AG10803 (cell line): ENCODE results near the gene USP19.

Source experiments
- DNase-seq: peaks from one replicate; pipeline ENCODE4 v3.0.0; 2010; ENCODE audit warnings: low read depth
- H3K4me3 ChIP-seq: 2 replicates; pipeline ENCODE4 v1.5.1; 2011; ENCODE audit warnings: mild to moderate bottlenecking, low read length, control low read depth
- TF ChIP-seq, protein P1 (sequence below): conservative IDR thresholded peaks from 2 replicates; pipeline ENCODE4 v1.5.1; 2011; ENCODE audit warnings: mild to moderate bottlenecking, low read length, control low read depth, inconsistent platforms

Gene USP19

DNA sequence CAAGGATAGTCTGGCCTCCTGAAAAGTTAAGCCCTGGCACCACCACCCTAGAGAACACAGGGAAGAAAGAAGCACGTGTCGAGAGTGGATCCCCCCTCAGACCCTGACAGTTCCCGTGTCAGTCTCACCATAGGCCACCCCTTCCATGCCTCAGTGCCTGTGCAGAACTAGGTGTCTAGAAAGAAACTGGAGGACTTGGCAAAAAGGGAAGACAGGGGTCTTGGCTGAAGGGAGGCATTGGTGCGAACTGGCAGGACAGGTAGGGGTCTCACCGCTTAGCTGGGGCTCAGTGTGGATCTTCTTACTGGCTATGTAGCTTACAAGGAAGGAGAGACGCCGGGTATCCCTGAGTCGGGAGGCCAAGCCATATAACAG, 16.6 kb downstream of the USP19 start:
- DNase-seq, result no peak
- TF ChIP-seq, protein P1, sequence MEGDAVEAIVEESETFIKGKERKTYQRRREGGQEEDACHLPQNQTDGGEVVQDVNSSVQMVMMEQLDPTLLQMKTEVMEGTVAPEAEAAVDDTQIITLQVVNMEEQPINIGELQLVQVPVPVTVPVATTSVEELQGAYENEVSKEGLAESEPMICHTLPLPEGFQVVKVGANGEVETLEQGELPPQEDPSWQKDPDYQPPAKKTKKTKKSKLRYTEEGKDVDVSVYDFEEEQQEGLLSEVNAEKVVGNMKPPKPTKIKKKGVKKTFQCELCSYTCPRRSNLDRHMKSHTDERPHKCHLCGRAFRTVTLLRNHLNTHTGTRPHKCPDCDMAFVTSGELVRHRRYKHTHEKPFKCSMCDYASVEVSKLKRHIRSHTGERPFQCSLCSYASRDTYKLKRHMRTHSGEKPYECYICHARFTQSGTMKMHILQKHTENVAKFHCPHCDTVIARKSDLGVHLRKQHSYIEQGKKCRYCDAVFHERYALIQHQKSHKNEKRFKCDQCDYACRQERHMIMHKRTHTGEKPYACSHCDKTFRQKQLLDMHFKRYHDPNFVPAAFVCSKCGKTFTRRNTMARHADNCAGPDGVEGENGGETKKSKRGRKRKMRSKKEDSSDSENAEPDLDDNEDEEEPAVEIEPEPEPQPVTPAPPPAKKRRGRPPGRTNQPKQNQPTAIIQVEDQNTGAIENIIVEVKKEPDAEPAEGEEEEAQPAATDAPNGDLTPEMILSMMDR, result no peak
- peak overlapping the region; percentile 96 for H3K4me3 ChIP-seq

- TF ChIP-seq, protein P1, result no peak
- no peak for DNase-seq
- no peak overlapping the region for H3K4me3 ChIP-seq
Observed at GRCh38 chr3:49100046-49100615, 20.5 kb downstream of the USP19 start.

- no peak overlapping the region for H3K4me3 ChIP-seq
- TF ChIP-seq, protein P1, result no peak
Observed at GRCh38 chr3:49098910-49099630, 21.6 kb downstream of the USP19 start.

GRCh38 chr3:49098429-49098828, 22.2 kb downstream of the USP19 start:
- TF ChIP-seq, protein P1, result no peak
- no peak for DNase-seq
- no peak overlapping the region for H3K4me3 ChIP-seq

More at GRCh38 chr3:49098910-49099630, 21.6 kb downstream of the USP19 start:
- no peak for DNase-seq

GRCh38 chr3:49093853-49094767, 26.5 kb downstream of the USP19 start, which contains the start of gene QRICH1:
QRICH1 (minus strand) TSS chr3:49094071; CDS start chr3:49077017, 17,054 bp downstream.
- H3K4me3 ChIP-seq, result peak within 1 kb of the TSS; percentile 96
- TF ChIP-seq, protein P1, result peak; percentile 74
- peak; percentile 98 for DNase-seq

DNA sequence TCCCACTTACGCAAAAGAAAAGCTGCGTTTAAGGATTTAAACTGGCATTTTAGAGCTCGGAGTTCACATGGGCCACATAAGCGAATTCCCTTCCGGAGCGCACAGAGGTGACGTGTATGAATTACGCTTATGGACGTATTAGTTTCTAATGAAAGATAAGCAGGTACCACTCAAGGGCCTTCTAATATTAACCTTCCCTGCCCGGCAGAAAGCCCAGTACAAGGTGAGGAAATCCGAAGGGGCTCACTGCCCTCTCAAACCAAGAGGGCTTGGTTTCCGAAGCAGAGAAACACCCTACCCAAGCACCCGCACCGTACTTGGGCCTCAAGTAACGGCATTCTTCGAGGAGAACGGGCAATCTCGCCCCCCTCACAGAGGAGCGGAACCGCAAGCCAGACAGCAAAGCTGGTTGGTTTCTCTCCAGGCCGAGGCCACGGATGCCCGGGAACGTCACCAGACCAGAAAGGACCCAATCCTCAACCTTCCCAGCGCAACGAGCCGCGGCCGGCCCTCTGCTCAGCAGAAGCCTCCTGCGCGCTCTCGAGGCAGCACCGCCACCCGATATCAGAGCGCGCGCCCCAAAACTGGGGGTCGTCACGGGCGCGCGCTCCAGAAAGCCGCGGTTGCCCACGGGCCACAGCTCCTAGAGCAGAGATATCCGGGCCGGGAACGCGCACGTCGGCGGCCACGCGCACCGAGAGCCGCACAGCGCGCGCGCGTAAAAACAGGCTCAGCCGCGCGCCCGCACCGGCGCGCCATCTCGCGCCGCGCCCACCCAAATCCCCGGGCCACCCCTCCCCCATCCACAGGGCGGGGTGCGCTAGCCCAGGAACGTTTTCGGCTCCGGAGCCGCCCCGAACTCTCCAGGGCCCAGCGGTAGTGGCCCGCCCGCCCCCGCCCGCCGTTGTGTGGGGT, 27.4 kb downstream of the USP19 start:
- H3K4me3 ChIP-seq, result peak overlapping the region; percentile 96
- TF ChIP-seq, protein P1, result no peak
- DNase-seq, result peak; percentile 74
